ENCODE results near the gene ATR. TPM values are rescaled to one million over a fixed set of nuclear protein-coding genes. Genes with fewer than 3 reads are reported as not detected.

The ATR gene
- total and polyA plus RNA-seq, 11 donors = 5.4 to 17.0 (median 11.0) TPM

GRCh38 chr3:142498397-142499180 is 79.9 kb downstream of the ATR start:
- no peaks in the 10 kb centered on the region for H3K4me1 ChIP-seq
- no peaks in the 10 kb centered on the region for H3K27me3 ChIP-seq
- WGBS, 4 donors = 58 to 76% (median 64%) methylated on average over 2 of the region's 2 CpGs
- peaks cover 0 to 4% (median 0%) of the 10 kb centered on the region in 12 donors for H3K9me3 ChIP-seq
- peak in 1 of 4 donors; percentile 32 for ATAC-seq
- no peak overlapping the region for H3K4me3 ChIP-seq
- intact Hi-C loops (cut with DNase I) = no loop called here
- H3K36me3 ChIP-seq = peaks cover 0 to 89% (median 67%) of the 10 kb centered on the region in 9 donors
- no peak for DNase-seq
- TF ChIP-seq, protein P1, sequence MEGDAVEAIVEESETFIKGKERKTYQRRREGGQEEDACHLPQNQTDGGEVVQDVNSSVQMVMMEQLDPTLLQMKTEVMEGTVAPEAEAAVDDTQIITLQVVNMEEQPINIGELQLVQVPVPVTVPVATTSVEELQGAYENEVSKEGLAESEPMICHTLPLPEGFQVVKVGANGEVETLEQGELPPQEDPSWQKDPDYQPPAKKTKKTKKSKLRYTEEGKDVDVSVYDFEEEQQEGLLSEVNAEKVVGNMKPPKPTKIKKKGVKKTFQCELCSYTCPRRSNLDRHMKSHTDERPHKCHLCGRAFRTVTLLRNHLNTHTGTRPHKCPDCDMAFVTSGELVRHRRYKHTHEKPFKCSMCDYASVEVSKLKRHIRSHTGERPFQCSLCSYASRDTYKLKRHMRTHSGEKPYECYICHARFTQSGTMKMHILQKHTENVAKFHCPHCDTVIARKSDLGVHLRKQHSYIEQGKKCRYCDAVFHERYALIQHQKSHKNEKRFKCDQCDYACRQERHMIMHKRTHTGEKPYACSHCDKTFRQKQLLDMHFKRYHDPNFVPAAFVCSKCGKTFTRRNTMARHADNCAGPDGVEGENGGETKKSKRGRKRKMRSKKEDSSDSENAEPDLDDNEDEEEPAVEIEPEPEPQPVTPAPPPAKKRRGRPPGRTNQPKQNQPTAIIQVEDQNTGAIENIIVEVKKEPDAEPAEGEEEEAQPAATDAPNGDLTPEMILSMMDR (IDR thresholded peaks at IDR 0.05) = no peak
- TF ChIP-seq POLR2A (IDR thresholded peaks at IDR 0.05) = no peak
- H3K27ac ChIP-seq = no peak overlapping the region

DNA sequence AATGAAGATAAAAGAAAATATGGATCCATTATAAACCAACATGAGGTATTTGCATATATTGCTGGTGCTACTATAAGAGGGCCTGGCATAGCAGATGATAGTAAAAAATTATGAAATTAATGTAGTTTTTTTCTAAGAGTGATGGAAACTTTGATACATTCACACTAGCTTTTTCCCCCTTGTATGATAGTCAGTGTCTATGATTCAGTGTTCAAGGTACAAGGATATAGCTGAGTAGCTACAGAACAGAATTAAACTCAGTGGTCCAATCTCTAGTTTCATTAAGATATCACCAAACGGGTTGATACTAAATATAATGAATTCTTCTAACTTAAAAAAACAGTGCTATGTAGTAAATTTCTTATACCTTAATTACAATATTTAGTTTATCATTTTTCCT is 80.8 kb downstream of the ATR start:
- H3K9me3 ChIP-seq = peaks cover 0 to 4% (median 0%) of the 10 kb centered on the region in 12 donors
- TF ChIP-seq POLR2A (IDR thresholded peaks at IDR 0.05) = no peak
- intact Hi-C loops (cut with DNase I) = no loop called here
- ATAC-seq = no peak
- H3K4me3 ChIP-seq = no peak overlapping the region
- H3K27ac ChIP-seq = no peak overlapping the region
- DNase-seq = no peak
- peaks cover 0 to 92% (median 73%) of the 10 kb centered on the region in 9 donors for H3K36me3 ChIP-seq
- H3K4me1 ChIP-seq = no peaks in the 10 kb centered on the region
- no peaks in the 10 kb centered on the region for H3K27me3 ChIP-seq
- 77 to 84% (median 80%) methylated on average over 1 of the region's 1 CpG for WGBS, 4 donors

GRCh38 chr3:142495103-142495502 is 83.4 kb downstream of the ATR start:
- no peak for TF ChIP-seq POLR2A (IDR thresholded peaks at IDR 0.05)
- TF ChIP-seq, protein P1 (IDR thresholded peaks at IDR 0.05) = no peak

GRCh38 chr3:142492184-142492583 is 86.3 kb downstream of the ATR start:
- Histone ChIP-seq H3K27ac (no peak overlapping the region), H3K4me3 (no peak overlapping the region), H3K27me3 (no peaks in the 10 kb centered on the region), H3K4me1 (no peaks in the 10 kb centered on the region), H3K9me3 (no peaks in the 10 kb centered on the region), H3K36me3 (peaks cover 0 to 100% (median 97%) of the 10 kb centered on the region in 9 donors)
- DNase-seq = no peak
- ATAC-seq = no peak
- intact Hi-C loops (cut with DNase I) = no loop called here
- WGBS, 4 donors = 90 to 97% (median 96%) methylated on average over 2 of the region's 2 CpGs
- TF ChIP-seq, protein P1 (IDR thresholded peaks at IDR 0.05) = no peak
- no peak for TF ChIP-seq POLR2A (IDR thresholded peaks at IDR 0.05)

More at GRCh38 chr3:142495103-142495502, 83.4 kb downstream of the ATR start:
- H3K4me3 ChIP-seq = no peak overlapping the region
- peaks cover 0 to 99% (median 93%) of the 10 kb centered on the region in 9 donors for H3K36me3 ChIP-seq
- WGBS, 4 donors = 80 to 100% (median 98%) methylated on average over 3 of the region's 3 CpGs
- ATAC-seq (no peak), DNase-seq (no peak)
- no peaks in the 10 kb centered on the region for H3K9me3 ChIP-seq
- no peaks in the 10 kb centered on the region for H3K4me1 ChIP-seq
- intact Hi-C loops (cut with DNase I) = no loop called here
- no peaks in the 10 kb centered on the region for H3K27me3 ChIP-seq
- H3K27ac ChIP-seq = no peak overlapping the region

Data from heart left ventricle (tissue), 16 donors.